Measurements from ENCODE around the gene CAMSAP3.

Gene CAMSAP3

DNA sequence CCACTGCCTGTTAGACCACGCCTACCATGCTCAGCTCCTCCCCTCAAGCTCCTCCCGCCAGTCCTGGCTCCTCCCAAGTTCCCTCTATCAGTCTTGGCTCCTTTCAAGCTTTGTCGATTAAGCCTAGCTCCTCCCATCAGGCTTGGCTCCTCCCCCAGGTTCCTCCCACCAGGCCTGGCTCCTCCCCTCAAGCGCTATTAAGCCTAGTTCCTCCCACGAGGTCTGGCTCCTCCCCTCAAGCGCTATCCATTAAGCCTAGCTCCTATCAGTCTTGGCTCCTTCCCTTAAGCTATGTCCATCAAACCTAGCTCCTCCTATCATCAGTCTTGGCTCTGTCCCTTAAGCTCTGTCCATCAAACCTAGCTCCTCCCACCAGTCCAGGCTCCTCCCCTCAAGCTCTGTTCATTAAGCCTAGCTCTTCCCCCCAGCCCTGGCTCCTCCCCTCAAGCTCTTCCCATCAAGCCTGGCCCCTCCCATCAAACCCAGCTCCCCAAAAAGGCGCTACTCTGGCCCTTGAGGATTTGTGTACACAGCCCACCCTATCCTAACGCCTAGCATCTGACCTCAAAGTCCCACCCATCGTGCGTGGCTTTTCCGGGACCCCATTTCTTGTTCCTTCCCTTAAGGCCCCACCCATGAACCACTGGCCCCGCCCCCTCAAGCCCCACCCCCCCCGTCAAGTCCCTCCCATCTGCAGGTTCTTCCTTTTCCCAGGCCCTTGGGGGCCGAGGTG is 10.0 kb downstream of the CAMSAP3 start:
- Mint-ChIP-seq H3K36me3 (ENCODE audit: low read depth) (no peaks in the 10 kb centered on the region), H3K9me3 (no peaks in the 10 kb centered on the region), H3K4me3 (no peak overlapping the region), H3K4me1 (no peaks in the 10 kb centered on the region), H3K27ac (no peak overlapping the region), H3K27me3 (ENCODE audit: low read depth, poor library complexity) (peaks cover 10% of the 10 kb centered on the region)
- DNase-seq = peak; percentile 49
- TF ChIP-seq, protein P1, sequence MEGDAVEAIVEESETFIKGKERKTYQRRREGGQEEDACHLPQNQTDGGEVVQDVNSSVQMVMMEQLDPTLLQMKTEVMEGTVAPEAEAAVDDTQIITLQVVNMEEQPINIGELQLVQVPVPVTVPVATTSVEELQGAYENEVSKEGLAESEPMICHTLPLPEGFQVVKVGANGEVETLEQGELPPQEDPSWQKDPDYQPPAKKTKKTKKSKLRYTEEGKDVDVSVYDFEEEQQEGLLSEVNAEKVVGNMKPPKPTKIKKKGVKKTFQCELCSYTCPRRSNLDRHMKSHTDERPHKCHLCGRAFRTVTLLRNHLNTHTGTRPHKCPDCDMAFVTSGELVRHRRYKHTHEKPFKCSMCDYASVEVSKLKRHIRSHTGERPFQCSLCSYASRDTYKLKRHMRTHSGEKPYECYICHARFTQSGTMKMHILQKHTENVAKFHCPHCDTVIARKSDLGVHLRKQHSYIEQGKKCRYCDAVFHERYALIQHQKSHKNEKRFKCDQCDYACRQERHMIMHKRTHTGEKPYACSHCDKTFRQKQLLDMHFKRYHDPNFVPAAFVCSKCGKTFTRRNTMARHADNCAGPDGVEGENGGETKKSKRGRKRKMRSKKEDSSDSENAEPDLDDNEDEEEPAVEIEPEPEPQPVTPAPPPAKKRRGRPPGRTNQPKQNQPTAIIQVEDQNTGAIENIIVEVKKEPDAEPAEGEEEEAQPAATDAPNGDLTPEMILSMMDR (IDR thresholded peaks at IDR 0.05) = no peak

DNA sequence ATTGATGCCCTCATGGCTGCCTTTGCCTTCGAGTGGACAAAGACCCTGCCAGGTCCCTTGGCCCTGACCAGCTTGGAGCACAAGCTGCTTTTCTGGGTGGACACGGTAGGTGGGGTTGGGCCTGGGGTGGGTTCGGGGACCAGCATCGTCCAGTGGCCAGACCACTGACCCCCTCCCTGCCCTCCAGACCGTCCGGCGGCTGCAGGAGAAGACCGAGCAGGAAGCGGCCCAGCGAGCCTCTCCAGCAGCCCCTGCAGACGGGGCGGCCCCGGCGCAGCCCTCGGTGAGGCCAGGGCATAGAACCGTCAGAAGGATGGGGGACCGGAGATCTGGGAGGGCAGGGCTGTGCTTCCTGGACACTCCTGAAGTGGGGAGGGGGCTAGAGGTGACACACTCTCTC is 10.6 kb downstream of the CAMSAP3 start:
- no peak for DNase-seq
- no peak overlapping the region for H3K27ac Mint-ChIP-seq
- TF ChIP-seq, protein P1 (IDR thresholded peaks at IDR 0.05) = no peak
- no peaks in the 10 kb centered on the region for H3K4me1 Mint-ChIP-seq
- H3K27me3 Mint-ChIP-seq (ENCODE audit: low read depth, poor library complexity) = peaks cover 10% of the 10 kb centered on the region
- no peaks in the 10 kb centered on the region for H3K9me3 Mint-ChIP-seq
- H3K4me3 Mint-ChIP-seq = no peak overlapping the region
- no peaks in the 10 kb centered on the region for H3K36me3 Mint-ChIP-seq (ENCODE audit: low read depth)

DNA sequence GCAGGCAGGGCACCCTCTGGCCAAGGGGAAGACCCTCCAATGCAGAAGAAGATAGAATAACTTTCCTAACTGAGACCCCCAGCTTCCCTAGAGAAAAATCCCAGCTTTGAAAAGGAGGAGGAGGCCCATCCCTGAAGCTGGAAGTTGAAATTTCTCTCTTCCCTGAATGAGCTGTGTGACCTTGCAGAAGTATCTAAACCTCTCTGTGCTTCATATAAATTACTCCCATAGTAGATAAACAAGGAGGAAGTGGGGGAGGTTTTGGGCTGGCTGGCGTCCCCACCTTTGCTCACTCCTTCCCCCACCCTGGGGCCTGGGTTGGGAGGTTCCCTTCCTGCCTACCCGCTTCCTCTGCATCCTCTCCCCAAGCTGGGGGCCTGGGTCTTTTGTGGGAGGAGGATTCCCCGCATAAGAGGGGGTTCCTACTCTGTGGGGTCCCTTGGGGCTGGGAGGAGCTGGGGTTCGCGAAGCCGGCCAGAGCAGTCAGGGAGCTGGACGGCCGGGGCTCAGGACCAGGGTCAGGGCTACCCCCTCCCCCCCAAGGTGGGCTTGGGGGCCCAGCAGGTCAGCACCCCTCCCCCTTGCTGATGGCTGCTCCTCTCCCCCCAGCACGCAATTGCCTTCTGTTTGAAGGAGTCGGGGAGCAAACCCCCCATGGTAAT is 11.7 kb downstream of the CAMSAP3 start:
- Mint-ChIP-seq H3K27ac (no peak overlapping the region), H3K4me1 (no peaks in the 10 kb centered on the region), H3K27me3 (ENCODE audit: low read depth, poor library complexity) (peaks cover 10% of the 10 kb centered on the region), H3K9me3 (no peaks in the 10 kb centered on the region), H3K4me3 (no peak overlapping the region), H3K36me3 (ENCODE audit: low read depth) (no peaks in the 10 kb centered on the region)
- no peak for DNase-seq
- TF ChIP-seq, protein P1 (IDR thresholded peaks at IDR 0.05) = no peak

DNA sequence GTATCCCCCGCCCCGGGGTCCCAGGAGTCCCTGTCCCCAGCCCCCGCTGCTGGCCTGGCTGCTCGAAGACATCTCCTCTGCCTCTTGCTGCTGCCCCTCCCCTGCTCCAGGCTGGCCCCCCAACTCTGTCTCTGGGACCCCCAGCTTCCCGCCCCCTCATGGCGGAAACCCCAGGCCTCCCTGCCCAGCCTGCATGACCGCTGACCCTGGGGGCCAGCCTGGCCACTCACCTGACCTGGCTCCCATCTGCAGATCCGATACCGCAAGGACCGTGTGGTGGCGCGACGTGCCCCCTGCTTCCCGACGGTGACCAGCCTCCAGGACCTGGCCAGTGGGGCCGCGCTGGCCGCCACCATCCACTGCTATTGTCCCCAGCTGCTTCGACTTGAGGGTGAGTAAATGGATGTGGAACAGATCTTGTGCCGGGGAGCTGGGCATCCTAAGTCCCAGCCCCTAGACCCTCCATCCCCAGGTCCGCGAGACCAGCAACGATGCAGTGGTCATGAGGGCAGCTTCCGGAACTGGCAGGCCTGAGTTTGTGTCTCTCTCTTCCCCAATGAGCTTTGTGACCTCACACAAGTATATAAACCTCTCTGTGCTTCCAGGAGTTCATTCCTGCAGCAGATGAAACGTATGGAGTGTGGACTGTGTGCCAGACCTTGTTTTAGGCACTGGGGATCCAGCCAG is 12.4 kb downstream of the CAMSAP3 start:
- no peaks in the 10 kb centered on the region for H3K9me3 Mint-ChIP-seq
- no peaks in the 10 kb centered on the region for H3K36me3 Mint-ChIP-seq (ENCODE audit: low read depth)
- no peak overlapping the region for H3K27ac Mint-ChIP-seq
- H3K4me1 Mint-ChIP-seq = no peaks in the 10 kb centered on the region
- DNase-seq = no peak
- TF ChIP-seq, protein P1 (IDR thresholded peaks at IDR 0.05) = no peak
- H3K27me3 Mint-ChIP-seq (ENCODE audit: low read depth, poor library complexity) = peaks cover 10% of the 10 kb centered on the region
- no peak overlapping the region for H3K4me3 Mint-ChIP-seq

DNA sequence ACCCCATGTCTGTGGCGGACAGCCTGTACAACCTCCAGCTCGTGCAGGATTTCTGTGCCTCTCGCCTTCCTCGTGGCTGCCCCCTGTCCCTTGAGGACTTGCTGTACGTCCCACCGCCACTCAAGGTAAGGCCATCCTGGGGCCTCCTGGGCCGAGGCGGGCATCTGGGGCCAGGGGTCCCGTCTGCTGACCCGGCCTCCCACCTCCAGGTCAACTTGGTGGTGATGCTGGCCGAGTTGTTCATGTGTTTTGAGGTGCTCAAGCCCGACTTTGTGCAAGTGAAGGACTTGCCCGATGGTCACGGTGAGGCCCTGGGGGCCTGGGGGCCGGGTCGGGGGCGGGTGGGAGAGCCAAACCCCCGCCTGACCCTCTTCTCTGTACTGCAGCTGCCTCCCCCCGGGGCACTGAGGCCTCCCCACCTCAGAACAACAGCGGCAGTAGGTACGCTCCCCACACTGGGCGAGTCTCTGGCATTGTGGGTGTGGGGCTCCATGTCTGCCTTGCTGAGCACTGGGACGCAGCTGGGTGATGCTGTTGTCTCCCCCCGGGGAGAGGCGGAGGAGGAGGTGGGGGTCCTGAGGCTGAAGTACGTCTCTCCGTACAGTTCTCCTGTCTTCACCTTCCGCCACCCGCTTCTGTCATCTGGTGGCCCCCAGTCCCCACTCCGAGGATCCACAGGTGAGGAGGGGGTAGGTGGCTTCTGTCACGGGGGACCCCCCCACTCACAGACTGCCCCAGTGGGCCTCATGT is 15.0 kb downstream of the CAMSAP3 start:
- Mint-ChIP-seq H3K27me3 (ENCODE audit: low read depth, poor library complexity) (no peaks in the 10 kb centered on the region), H3K27ac (no peak overlapping the region), H3K9me3 (no peaks in the 10 kb centered on the region), H3K4me3 (no peak overlapping the region), H3K36me3 (ENCODE audit: low read depth) (no peaks in the 10 kb centered on the region), H3K4me1 (no peaks in the 10 kb centered on the region)
- DNase-seq = no peak
- TF ChIP-seq, protein P1 (IDR thresholded peaks at IDR 0.05) = no peak

All from nephron progenitor cell (in vitro differentiated cells).